Mesenteric fat pad (tissue), 1 donor: ENCODE results near the gene GFER. TPM values are rescaled to one million over a fixed set of nuclear protein-coding genes. Genes with fewer than 3 reads are reported as not detected.
"Not testable (repeated sequence)": the region's sequence is repeated elsewhere in the genome, so short reads cannot be mapped to it uniquely, and the experiment has no call there.

Experiments
- DNase-seq: peaks from one replicate; pipeline ENCODE4 v3.0.0-alpha.2; 2020; ENCODE audit warnings: low spot score
- total RNA-seq: library from RNA; stranded (reverse); fragmentation: NEBNext Ultra II Directional; extraction: Animal tissue kit (Norgen Biotek cat#: 25700); gene quantifications from one replicate; pipeline ENCODE4 v1.2.1, GENCODE V29; 2021
- donor health status: DM: yes; HTN: yes; CAD: no.

GFER gene
- total RNA-seq, 1 donor from 2014 or later: 15.7 TPM

GRCh38 chr16:2025878-2026460, 42.0 kb downstream of the GFER start:
- no peak for DNase-seq

GRCh38 chr16:2026461-2027023, 42.5 kb downstream of the GFER start, which contains the start of gene NHERF2:
Gene NHERF2 (plus strand): TSS chr16:2026902. CDS start chr16:2027006, 104 bp downstream.
- DNase-seq: no peak

- no peak for DNase-seq
These were observed 43.3 kb downstream of the GFER start for GRCh38 chr16:2027024-2028010.

DNA sequence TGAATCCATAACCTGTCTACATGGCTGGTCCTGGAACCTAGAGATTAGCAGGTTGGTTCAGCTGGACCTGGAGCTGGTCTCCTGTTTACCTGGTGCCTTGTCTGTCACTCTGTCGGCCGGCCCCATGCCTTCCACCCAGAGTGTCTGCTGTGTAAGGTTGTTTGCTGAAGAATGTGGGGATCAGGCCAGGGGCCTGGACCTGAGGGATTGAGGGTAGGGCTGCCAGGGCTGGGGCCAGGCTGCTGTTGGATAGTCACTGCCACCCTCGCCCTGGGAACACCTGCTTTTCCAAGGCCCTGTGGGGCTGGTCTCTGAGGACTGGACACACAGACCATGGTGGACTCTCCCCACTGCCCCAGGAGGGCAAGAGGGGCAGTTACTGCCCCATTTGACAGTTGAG, 44.2 kb downstream of the GFER start:
- DNase-seq: no peak

GRCh38 chr16:2028620-2029220, 44.7 kb downstream of the GFER start:
- DNase-seq: no peak

DNA sequence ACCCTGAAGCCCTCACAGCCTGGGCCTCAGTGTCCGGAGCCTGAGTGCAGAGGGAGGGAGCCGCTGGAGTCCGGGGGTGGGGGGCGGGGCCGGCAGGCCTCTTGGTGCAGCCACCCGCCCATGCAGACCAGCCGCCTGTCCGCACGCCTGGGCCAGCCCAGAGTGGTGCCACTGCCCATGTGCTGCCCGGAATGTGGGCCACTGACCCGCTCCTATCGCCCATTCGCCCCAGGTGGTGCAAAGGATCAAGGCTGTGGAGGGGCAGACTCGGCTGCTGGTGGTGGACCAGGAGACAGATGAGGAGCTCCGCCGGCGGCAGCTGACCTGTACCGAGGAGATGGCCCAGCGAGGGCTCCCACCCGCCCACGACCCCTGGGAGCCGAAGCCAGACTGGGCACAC, 45.4 kb downstream of the GFER start:
- no peak for DNase-seq

- DNase-seq: no peak
These were observed 46.0 kb downstream of the GFER start for GRCh38 chr16:2030036-2030435.

DNA sequence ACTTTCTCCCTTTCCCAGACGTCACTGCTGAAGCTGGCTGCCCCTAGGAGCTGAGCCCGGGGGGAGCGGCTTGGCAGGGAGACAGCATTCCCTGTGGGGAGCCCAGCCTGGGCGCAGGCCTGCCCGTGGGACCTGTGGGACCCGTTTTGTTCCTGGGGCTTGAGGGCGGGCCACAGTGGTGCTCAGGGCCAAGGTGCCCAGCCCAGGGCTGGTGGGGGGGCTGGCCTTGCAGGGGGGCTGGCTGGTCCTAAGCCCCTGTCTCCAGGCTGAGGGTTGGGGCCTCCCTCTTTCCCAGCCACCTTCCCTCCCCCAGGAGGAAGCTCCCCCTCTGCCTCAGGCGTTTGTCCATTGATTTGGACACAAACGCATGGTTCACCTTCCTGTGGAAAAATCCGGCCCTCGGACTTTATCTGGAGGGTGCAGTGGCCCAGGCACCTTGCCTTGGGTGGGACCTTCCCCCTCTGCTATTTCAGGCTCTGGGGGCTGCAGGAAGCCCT, 47.1 kb downstream of the GFER start:
- DNase-seq: no peak

GRCh38 chr16:2032285-2033056, 48.5 kb downstream of the GFER start:
- DNase-seq: no peak

GRCh38 chr16:2033057-2033908, 49.3 kb downstream of the GFER start:
- DNase-seq: no peak

- DNase-seq: not testable (repeated sequence)
These were observed 50.1 kb downstream of the GFER start for GRCh38 chr16:2033909-2034695.

GRCh38 chr16:2034696-2035430, 50.9 kb downstream of the GFER start:
- no peak for DNase-seq

- no peak for DNase-seq
These were observed 51.6 kb downstream of the GFER start for GRCh38 chr16:2035431-2036199.

DNA sequence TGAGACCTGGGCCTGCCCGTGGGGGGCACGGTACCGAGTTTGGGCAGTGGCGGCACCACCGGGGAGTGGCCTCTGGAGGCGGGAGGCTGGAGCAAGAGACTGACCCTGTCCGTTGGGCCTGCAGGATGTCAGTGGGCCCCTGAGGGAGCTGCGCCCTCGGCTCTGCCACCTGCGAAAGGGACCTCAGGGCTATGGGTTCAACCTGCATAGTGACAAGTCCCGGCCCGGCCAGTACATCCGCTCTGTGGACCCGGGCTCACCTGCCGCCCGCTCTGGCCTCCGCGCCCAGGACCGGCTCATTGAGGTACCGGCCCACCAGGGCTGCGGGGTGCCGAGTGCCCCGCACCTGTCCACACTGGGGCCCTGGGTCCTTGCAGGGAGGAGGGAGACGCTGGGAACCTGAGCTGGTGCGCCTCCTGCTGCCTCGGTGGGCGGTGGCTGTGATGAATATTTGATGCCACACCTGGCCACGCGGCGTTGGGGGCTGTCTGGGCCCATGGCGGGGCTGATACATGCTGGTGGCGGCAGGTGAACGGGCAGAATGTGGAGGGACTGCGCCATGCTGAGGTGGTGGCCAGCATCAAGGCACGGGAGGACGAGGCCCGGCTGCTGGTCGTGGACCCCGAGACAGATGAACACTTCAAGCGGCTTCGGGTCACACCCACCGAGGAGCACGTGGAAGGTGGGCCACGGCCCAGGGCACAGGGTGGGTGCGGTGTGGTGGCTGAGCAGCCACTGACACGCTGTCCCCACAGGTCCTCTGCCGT, 52.4 kb downstream of the GFER start:
- no peak for DNase-seq

DNA sequence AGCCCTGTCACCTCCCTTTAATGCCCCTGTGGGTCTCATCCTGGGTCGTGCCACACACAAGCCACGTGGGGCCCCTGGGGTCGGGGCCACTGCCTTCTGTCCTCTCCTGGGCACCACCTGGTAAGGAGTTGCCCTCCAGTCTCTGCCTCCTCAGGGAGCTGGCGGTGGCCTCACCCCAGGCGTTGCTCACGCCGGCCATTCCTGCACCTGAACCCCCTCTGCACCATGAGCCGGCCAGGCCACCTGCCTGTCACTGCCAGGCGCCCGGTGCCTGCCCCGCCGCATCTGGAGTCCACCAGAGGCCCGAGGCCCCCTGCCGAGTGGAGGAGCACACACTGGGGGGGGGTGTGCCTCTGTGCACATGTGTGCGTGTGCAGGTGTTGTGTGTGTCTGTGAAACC, 53.1 kb downstream of the GFER start:
- no peak for DNase-seq
